Central memory CD8-positive, alpha-beta T cell (primary cell): ENCODE measurements around the gene GON4L.
A peak's percentile ranks its signal among the peaks of the same experiment; 100 is the strongest.
"Not testable (repeated sequence)": the region's sequence is repeated elsewhere in the genome, so short reads cannot be mapped to it uniquely, and the experiment has no call there.

Experiments used
- ATAC-seq: fragments of 150-1000 bp; cut with Tn5 transposase; replicated peaks from 2 replicates; pipeline ENCODE4 v1.10.0; 2022; ENCODE audit warnings: mild to moderate bottlenecking, moderate FRiP score, moderate number of reproducible peaks; ENCODE audit not compliant: poor library complexity, severe bottlenecking; ENCODE audit errors: extremely low read depth
- DNase-seq, 2 donors: peaks; one replicate each; pipeline ENCODE4 v3.0.0; 2021; ENCODE audit warnings: low spot score in 2 of 2
- H3K27ac Mint-ChIP-seq: one replicate; pipeline ENCODE4 v1.8.0; 2022; ENCODE audit warnings: low read depth, mild to moderate bottlenecking, moderate library complexity, mixed read lengths
- H3K27me3 Mint-ChIP-seq: one replicate; pipeline ENCODE4 v1.8.0; 2022; ENCODE audit warnings: mixed read lengths
- H3K36me3 Mint-ChIP-seq: one replicate; pipeline ENCODE4 v1.8.0; 2022; ENCODE audit warnings: mild to moderate bottlenecking, moderate library complexity, mixed read lengths; ENCODE audit not compliant: insufficient read depth
- H3K4me1 Mint-ChIP-seq: one replicate; pipeline ENCODE4 v1.8.0; 2022; ENCODE audit warnings: mixed read lengths
- H3K4me3 Mint-ChIP-seq: one replicate; pipeline ENCODE4 v1.8.0; 2022; ENCODE audit warnings: mild to moderate bottlenecking, moderate library complexity, mixed read lengths
- H3K9me3 Mint-ChIP-seq: one replicate; pipeline ENCODE4 v1.8.0; 2022; ENCODE audit warnings: mixed read lengths

GON4L gene

DNA sequence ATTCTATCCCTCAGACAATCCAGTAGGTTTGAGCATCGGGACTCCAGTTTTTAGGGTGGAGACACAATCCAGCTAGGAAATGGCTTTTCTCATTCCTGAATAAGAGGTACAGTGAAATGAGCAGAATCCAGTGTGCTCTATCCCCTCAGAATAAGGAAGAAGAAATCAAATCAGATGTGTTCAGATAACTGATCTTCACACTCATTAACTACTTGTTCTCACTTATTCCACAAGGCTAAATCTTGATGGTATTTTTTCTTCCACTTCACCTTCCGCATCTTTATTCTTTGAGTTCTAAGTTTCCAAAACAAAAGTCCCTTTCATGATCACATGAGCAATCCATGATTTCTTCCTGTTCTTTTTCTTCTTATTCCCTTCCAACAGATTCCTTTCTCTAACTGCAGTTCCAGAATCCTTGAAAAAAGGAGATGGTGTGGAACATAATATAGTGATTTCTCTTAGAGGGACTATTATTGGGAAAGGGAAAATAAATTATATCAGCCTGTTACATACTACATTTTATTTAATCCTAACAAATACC is 4.0 kb upstream of the GON4L start:
- Mint-ChIP-seq H3K27me3 (no peaks in the 10 kb centered on the region), H3K4me1 (peaks cover 49% of the 10 kb centered on the region), H3K4me3 (peak overlapping the region; percentile 86), H3K9me3 (no peaks in the 10 kb centered on the region), H3K27ac (peak overlapping the region; percentile 94), H3K36me3 (peaks cover 18% of the 10 kb centered on the region)
- ATAC-seq: no peak
- DNase-seq: no peak

DNA sequence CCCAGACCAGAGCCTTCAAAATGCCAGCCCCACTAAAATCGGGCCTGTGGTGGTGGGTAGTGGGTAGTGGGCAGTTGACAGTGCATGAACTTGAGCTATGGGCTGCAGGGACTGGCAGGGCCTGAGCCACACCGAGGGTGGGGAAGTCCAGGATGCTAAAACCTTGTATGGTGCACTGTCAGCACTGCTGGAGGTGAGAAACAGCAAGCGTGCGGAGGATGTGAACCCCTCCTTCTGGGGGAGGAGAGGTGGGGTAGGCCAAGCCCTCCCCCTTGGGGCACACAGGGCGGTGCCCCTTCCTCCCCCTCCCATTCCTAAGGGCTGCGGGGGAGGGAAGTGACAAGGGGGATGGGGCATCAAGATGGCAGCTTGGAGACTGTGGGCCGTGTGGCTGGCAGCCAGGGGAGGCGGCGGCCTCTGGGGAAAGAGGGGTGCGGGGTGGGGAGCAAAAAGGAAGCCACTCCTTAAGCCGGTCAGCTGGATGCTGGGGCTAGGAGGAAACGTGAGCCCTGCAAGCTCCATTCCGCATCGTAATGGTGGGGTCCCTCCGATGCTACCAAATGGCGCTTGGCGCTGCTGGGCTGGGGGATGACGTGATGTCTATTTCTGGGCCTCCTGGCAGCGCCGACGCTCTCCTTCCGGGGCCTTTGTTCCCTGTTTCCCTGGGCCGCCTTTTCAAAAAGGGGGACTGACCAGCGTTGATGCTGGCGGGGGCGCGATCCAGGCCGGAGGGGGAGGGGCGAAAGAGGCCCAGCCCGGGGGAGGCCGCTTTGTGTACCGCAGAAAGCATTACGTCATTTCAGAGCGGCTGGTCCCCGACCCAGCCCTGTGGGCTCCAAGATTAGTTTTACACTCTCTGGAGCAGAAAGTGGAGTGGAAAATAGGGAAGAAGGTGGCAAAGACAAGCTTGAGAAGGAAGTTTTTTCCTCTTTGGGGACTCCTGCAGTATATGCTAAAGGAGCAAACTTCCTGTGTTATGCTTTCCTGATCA is 3.2 kb upstream of the GON4L start:
- ATAC-seq (peak; percentile 82), DNase-seq (peak; percentile 50 to 78)
- Mint-ChIP-seq H3K27me3 (no peaks in the 10 kb centered on the region), H3K36me3 (peaks cover 14% of the 10 kb centered on the region), H3K27ac (peak overlapping the region; percentile 94), H3K4me1 (peaks cover 53% of the 10 kb centered on the region), H3K4me3 (peak overlapping the region; percentile 86), H3K9me3 (no peaks in the 10 kb centered on the region)

DNA sequence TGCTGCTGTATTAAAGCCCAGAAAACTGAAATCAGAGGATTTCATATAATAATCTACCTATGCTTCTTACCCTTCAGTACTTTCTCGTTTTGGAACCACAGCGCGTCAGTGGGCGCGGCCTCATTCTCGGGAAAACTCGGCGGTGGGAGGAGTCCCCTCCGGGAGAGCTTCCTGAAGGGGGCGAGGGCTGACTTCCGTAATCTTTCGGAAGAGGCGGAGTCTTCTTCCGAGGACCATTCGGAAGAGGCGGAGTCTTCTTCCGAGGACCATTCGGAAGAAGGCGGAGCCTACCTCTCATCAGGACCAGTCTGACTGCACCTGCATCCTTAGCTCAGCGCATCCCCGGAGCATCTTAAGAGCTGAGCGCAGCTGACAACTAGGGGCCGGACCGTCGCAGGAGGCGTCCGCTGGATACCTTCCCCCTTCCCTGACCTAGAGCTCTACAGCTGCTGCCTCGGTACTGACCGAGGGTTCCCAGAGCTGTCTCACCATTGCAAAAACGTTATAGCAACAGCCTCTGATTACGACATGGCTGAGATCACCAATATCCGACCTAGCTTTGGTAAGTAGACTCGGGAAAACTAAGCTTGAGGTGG is 2.3 kb upstream of the GON4L start, which contains the start of gene SYT11:
SYT11 (plus strand) TSS at position 334 of the 596 bp plus-strand sequence; CDS start at position 529, 195 bp downstream.
- Mint-ChIP-seq H3K4me1 (peaks cover 56% of the 10 kb centered on the region), H3K36me3 (peaks cover 19% of the 10 kb centered on the region), H3K27ac (peak within 1 kb of the TSS; percentile 94), H3K27me3 (no peaks in the 10 kb centered on the region), H3K4me3 (peak within 1 kb of the TSS; percentile 86), H3K9me3 (no peaks in the 10 kb centered on the region)
- DNase-seq (peak; percentile 80), ATAC-seq (peak; percentile 62)

- peaks cover 22% of the 10 kb centered on the region for H3K36me3 Mint-ChIP-seq
- DNase-seq (no peak), ATAC-seq (no peak)
- H3K4me3 Mint-ChIP-seq: peak overlapping the region; percentile 86
- peaks cover 56% of the 10 kb centered on the region for H3K4me1 Mint-ChIP-seq
- H3K27ac Mint-ChIP-seq: peak overlapping the region; percentile 94
- H3K27me3 Mint-ChIP-seq: no peaks in the 10 kb centered on the region
- H3K9me3 Mint-ChIP-seq: no peaks in the 10 kb centered on the region
These were observed 1.8 kb upstream of the GON4L start for GRCh38 chr1:155858800-155859233.

- H3K4me3 Mint-ChIP-seq: peak overlapping the region; percentile 95
- no peak for ATAC-seq
- no peaks in the 10 kb centered on the region for H3K9me3 Mint-ChIP-seq
These were observed 598 bp downstream of the GON4L start for GRCh38 chr1:155856257-155856974.

DNA sequence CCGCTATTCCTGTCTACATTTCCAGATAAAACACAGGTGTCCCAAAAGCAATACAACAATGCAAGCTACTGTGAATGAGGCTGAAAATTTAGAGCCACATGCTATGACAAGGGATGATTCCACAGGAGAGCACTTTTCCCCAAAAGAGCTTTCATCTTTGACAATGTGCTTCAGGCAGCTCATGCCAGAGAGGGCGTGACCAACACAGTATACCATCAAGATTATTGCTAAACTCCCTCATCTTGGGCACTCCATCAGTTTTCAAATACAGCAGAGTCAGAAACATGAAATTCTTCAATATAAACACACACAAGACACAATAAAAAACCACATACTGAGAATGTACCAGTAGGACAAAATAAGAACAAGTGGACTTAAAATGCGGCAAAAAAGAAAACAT is 6.7 kb downstream of the GON4L start:
- Mint-ChIP-seq H3K27ac (peak overlapping the region; percentile 19), H3K9me3 (no peaks in the 10 kb centered on the region), H3K4me3 (peak overlapping the region; percentile 23), H3K4me1 (peaks cover 46% of the 10 kb centered on the region), H3K36me3 (peaks cover 62% of the 10 kb centered on the region), H3K27me3 (no peaks in the 10 kb centered on the region)
- ATAC-seq: no peak
- DNase-seq: no peak

More at GRCh38 chr1:155856257-155856974, 598 bp downstream of the GON4L start:
- DNase-seq: no peak
- Mint-ChIP-seq H3K27me3 (no peaks in the 10 kb centered on the region), H3K4me1 (peaks cover 63% of the 10 kb centered on the region), H3K36me3 (peaks cover 37% of the 10 kb centered on the region), H3K27ac (peak overlapping the region; percentile 91)

GRCh38 chr1:155847823-155848529 is 9.0 kb downstream of the GON4L start:
- no peaks in the 10 kb centered on the region for H3K27me3 Mint-ChIP-seq
- H3K9me3 Mint-ChIP-seq: no peaks in the 10 kb centered on the region
- ATAC-seq: no peak
- peak overlapping the region; percentile 10 for H3K4me3 Mint-ChIP-seq
- H3K36me3 Mint-ChIP-seq: peaks cover 61% of the 10 kb centered on the region
- peaks cover 60% of the 10 kb centered on the region for H3K4me1 Mint-ChIP-seq
- no peak for DNase-seq
- H3K27ac Mint-ChIP-seq: peak overlapping the region; percentile 60

GRCh38 chr1:155844860-155845421 is 12.1 kb downstream of the GON4L start:
- H3K9me3 Mint-ChIP-seq: no peaks in the 10 kb centered on the region
- ATAC-seq: no peak
- peaks cover 39% of the 10 kb centered on the region for H3K36me3 Mint-ChIP-seq
- peaks cover 45% of the 10 kb centered on the region for H3K4me1 Mint-ChIP-seq
- H3K27ac Mint-ChIP-seq: peak overlapping the region; percentile 22
- no peak for DNase-seq
- H3K27me3 Mint-ChIP-seq: no peaks in the 10 kb centered on the region
- no peak overlapping the region for H3K4me3 Mint-ChIP-seq

- no peak for ATAC-seq
- no peaks in the 10 kb centered on the region for H3K9me3 Mint-ChIP-seq
- peaks cover 52% of the 10 kb centered on the region for H3K4me1 Mint-ChIP-seq
- H3K4me3 Mint-ChIP-seq: no peak overlapping the region
- H3K36me3 Mint-ChIP-seq: peaks cover 20% of the 10 kb centered on the region
- DNase-seq: no peak
- no peak overlapping the region for H3K27ac Mint-ChIP-seq
- no peaks in the 10 kb centered on the region for H3K27me3 Mint-ChIP-seq
These were observed 16.6 kb downstream of the GON4L start for GRCh38 chr1:155840386-155840785.

DNA sequence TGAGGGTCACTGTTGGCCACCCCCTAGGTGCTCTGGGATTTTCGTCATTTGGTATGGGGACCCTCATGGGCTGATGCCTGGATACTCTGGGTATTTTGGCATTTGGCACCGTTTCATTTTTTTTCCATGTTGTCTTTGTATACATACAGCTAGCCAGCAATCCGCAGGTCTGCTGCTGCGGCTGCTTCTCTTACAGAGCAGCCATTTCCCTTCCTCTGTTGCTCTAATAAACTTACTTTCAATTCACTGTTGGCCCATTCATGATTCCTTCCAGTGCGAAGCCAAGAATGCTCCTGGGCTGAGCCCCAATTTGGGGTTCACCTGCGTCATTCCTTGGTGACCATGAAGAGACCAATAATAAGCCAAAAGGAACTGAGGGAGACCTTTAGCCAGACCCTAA is 21.5 kb downstream of the GON4L start:
- DNase-seq: no peak
- no peaks in the 10 kb centered on the region for H3K27me3 Mint-ChIP-seq
- H3K4me3 Mint-ChIP-seq: no peak overlapping the region
- H3K36me3 Mint-ChIP-seq: peaks cover 9% of the 10 kb centered on the region
- no peak for ATAC-seq
- no peaks in the 10 kb centered on the region for H3K9me3 Mint-ChIP-seq
- peaks cover 43% of the 10 kb centered on the region for H3K4me1 Mint-ChIP-seq
- H3K27ac Mint-ChIP-seq: no peak overlapping the region

GRCh38 chr1:155834927-155835399 is 22.1 kb downstream of the GON4L start:
- not testable (repeated sequence) for H3K9me3 Mint-ChIP-seq, H3K4me3 Mint-ChIP-seq, ATAC-seq, DNase-seq, H3K27ac Mint-ChIP-seq, H3K27me3 Mint-ChIP-seq
- H3K4me1 Mint-ChIP-seq: peaks cover 42% of the 10 kb centered on the region
- H3K36me3 Mint-ChIP-seq: peaks cover 11% of the 10 kb centered on the region
